Right lobe of liver (tissue), 4 donors: ENCODE results near the gene MYO10.

Experiments
- CTCF ChIP-seq, 4 donors: fragments of 200-600 bp in 3 of 4; fragments of 450-650 bp in 1 of 4; IDR thresholded peaks; one replicate each; pipeline versions ENCODE4 v1.5.1 to v1.8.0; 2016 to 2022; ENCODE audit warnings: antibody characterized with exemption in 4 of 4, mild to moderate bottlenecking in 2 of 4
- POLR2A ChIP-seq: fragments of 450-650 bp; IDR thresholded peaks from one replicate; pipeline ENCODE4 v1.6.1; 2017; ENCODE audit warnings: antibody characterized with exemption, mild to moderate bottlenecking
- donor health status: DM: no; HTN: no; CAD: no.
- donor health status: DM: no; HTN: no; CAD: no.
- donor health status: DM: no; HTN: yes; CAD: no.

- TF ChIP-seq CTCF (IDR thresholded peaks at IDR 0.05) (no peak), POLR2A (no peak)
Measured at GRCh38 chr5:16983972-16984371, 47.9 kb upstream of the MYO10 start.
